Measurements from ENCODE around the gene GLRX5. TPM values are rescaled to one million over a fixed set of nuclear protein-coding genes. Genes with fewer than 3 reads are reported as not detected.

The GLRX5 gene
- total RNA-seq, 1 experiment from 2014 or later, result 60.1 TPM

GRCh38 chr14:95538801-95539509 lies 4.1 kb downstream of the GLRX5 start:
- intact Hi-C loops (cut with micrococcal nuclease), result loop anchor here (10.0 kb wide), 1 partner anchor 384 kb away; the partner anchor contains the start of gene DICER1
- H3K4me2 ChIP-seq (ENCODE audit: low read length), result no peak overlapping the region

More at GRCh38 chr14:95538801-95539509, 4.1 kb downstream of the GLRX5 start:
- no peaks in the 10 kb centered on the region for H3K9me3 ChIP-seq (ENCODE audit: control insufficient read depth in 1 of 2, insufficient read depth in 1 of 2, low read depth in 1 of 2, low read length in 2 of 2)
- no peak for ATAC-seq
- peaks cover 91% of the 10 kb centered on the region for H3K79me2 ChIP-seq (ENCODE audit: insufficient read depth, low read length)
- H3K36me3 ChIP-seq (ENCODE audit: control insufficient read depth in 1 of 2, insufficient read depth in 2 of 2, low read length in 2 of 2), result no peaks in the 10 kb centered on the region
- RAD21 ChIA-PET (ENCODE audit: low non-redundant PET in 1 of 2, low total read pairs in 2 of 2, uncharacterized antibody in 2 of 2, unreplicated experiment in 2 of 2), result no interaction called here
- H2AFZ ChIP-seq (ENCODE audit: low read depth, low read length, poor library complexity, severe bottlenecking), result no peak overlapping the region
- H3K4me3 ChIP-seq (replicated peaks in 1 of 2; ENCODE audit: low read depth in 1 of 2, low read length in 2 of 2), result no peak overlapping the region
- CTCF ChIA-PET, result interaction anchor here (1.2 kb wide), 1 partner anchor 12 kb away, joined by 5 read pairs; no protein-coding TSS in a partner anchor
- H4K20me1 ChIP-seq (ENCODE audit: insufficient read depth), result peaks cover 12% of the 10 kb centered on the region; the same call in 1 of the 2 replicates
- peaks cover 8 to 12% of the 10 kb centered on the region in 2 experiments; a peak in 2 of 4 replicates for H3K4me1 ChIP-seq (ENCODE audit: control insufficient read depth in 1 of 2, insufficient read depth in 2 of 2, low read length in 2 of 2)
- DNase-seq (ENCODE audit: low read depth, low spot score), result no peak
- H3K27ac ChIP-seq (ENCODE audit: low read depth, low read length), result no peak overlapping the region
- BruUV-seq (replicated peaks), result no TSS peak
- TF ChIP-seq EZH2 (IDR thresholded peaks at IDR 0.05), result no peak
- TF ChIP-seq CEBPB (IDR thresholded peaks at IDR 0.05; ENCODE audit: low read depth), result no peak
- no peak for TF ChIP-seq CTCF (IDR thresholded peaks at IDR 0.05 in 2 of 3, conservative IDR thresholded peaks at IDR 0.05 in 1 of 3; ENCODE audit: borderline replicate concordance in 1 of 3, insufficient read depth in 1 of 3, low read depth in 2 of 3, low read length in 2 of 3)
- no peak for TF ChIP-seq EZH2phosphoT487 (IDR thresholded peaks at IDR 0.05; ENCODE audit: borderline replicate concordance)
- TF ChIP-seq ZFX (IDR thresholded peaks at IDR 0.05), result no peak
- no peak for TF ChIP-seq TCF7L2 (IDR thresholded peaks at IDR 0.05; ENCODE audit: borderline replicate concordance, extremely low read depth, insufficient read depth, insufficient read length)
- H3K27me3 ChIP-seq (ENCODE audit: insufficient read depth, low read length), result no peaks in the 10 kb centered on the region
- no peak overlapping the region for H3K9ac ChIP-seq (ENCODE audit: low read length)
- H3K9me2 ChIP-seq (ENCODE audit: insufficient read depth), result no peaks in the 10 kb centered on the region
- POLR2A ChIA-PET, result no interaction called here
